HG02798 (cell line): ENCODE results near the gene MRM3.
"Not testable (repeated sequence)": the region's sequence is repeated elsewhere in the genome, so short reads cannot be mapped to it uniquely, and the experiment has no call there.

Experiments
- ATAC-seq: cut with Tn5 transposase; IDR thresholded peaks from one replicate; pipeline ENCODE4 v1.9.1; 2021; ENCODE audit warnings: mild to moderate bottlenecking; ENCODE audit not compliant: unreplicated experiment, poor library complexity

Gene MRM3

DNA sequence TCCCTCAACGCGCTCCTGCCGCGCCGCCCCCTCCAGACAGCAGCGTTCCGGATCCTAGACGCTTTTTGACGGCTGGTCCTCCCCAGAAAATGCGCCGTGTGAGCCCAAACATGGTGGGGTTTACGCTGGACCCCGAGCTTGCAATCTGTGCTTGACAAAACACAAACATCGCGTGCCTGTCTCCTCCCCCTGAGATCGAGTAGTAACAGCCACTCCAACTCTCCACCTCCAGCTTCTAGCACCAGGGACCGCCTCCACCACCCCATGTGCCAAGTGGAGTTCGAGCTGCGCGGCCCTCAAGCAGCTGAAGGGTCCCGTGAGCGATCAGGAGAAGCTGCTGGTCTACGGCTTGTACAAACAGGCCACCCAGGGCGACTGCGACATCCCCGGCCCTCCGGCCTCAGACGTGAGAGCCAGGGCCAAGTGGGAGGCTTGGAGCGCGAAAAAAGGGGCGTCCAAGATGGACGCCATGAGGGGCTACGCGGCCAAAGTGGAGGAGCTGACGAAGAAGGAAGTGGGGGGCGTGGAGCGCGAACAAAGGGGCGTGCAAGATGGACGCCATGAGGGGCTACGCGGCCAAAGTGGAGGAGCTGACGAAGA, 29.4 kb upstream of the MRM3 start:
- ATAC-seq: no peak

DNA sequence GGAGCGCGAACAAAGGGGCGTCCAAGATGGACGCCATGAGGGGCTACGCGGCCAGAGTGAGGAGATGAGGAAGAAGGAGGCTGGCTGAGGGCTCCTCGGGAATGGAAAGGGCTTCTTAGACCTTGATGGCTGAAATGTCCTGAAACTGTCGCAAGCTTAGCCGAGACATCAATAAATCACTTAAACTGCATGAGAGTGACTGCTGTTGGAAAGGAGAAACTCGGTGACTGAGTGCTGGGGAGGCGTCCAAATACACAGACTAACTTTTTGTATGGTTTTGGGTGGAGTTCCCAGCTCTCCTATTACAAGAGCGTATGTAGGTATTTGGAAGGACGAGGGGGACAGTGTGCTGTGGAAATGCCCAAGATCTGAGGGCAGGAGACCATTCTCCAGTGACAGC, 28.7 kb upstream of the MRM3 start:
- ATAC-seq: no peak

DNA sequence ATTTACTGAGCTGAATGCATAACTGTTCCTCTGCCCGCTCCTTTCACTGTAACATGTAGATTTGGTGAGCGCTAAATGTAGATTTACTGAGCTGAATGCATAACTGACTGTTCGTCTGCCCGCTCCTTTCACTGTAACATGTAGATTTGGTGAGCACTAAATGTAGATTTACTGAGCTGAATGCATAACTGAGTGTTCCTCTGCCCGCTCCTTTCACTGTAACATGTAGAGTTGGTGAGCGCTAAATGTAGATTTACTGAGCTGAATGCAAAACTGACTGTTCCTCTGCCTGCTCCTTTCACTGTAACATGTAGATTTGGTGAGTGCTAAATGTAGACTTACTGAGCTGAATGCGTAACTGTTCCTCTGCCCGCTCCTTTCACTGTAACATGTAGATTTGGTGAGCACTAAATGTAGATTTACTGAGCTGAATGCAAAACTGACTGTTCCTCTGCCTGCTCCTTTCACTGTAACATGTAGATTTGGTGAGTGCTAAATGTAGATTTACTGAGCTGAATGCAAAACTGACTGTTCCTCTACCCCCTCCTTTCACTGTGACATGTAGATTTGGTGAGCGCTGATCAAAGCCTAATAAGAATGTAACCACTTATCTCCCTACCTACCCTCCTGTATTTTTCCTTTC, 26.7 kb upstream of the MRM3 start:
- not testable (repeated sequence) for ATAC-seq

DNA sequence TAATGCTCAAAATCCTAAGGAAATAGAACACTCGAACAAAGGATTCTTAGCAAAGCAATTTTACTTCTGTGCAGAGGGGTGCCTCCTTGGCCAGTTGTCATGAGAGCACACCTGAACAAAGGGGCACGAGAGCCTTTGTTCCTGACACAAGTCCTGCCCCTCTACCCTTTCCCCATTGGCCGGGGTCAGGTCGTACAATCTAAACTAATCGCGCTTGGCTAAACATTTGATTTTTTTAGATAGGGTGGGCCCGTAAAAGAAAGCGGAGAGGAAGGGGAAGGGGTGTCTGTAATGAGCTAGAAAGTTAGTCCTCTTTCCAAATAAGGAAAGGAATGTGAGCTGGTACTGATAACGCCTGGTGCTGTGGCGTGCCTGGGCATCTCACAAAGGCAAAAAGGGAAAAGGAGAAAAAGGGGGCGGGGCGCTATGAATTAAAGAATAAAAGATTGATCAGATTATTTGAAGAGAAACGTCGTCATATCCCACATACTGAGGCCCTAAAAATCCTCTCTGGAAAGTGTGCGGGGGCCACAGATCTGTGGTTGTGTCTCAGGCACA, 26.1 kb upstream of the MRM3 start:
- not testable (repeated sequence) for ATAC-seq

DNA sequence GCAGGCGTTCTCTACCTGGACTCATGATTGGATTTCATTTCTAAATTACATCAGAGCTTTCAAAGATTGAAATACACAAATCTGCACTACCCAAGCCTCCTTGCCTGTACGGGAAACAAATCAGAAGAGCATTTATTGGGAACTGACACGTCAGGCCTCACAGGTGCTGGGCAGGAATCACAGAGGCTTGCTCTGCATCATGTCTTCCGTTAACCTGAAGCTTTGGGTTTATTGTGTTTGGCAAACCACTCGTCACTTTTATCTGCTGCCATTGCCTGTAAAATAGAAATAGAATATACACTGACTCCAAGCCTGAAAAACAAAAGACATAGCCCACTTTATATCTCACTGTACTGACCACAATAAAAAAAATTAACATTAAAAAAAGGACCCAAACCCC, 22.2 kb upstream of the MRM3 start:
- ATAC-seq: no peak

DNA sequence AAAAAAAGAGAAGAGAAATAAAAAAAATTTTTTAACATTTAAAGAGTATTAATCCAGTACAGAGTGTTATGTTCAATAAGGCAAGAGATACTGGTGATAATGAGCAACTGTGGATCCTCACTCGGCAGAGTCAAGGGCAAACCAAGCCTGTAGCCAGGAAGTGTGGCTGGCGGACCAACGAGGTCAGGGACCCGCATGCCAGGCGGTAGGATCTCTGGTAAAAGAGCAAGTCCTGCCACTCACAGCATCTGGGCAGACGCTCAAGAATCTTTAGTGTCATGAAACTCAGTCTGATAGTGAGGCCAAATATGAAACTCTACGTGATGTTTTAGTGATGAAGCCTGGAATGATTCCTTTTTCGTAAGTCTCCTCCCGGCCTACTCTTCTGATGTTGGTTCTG, 21.8 kb upstream of the MRM3 start:
- no peak for ATAC-seq

DNA sequence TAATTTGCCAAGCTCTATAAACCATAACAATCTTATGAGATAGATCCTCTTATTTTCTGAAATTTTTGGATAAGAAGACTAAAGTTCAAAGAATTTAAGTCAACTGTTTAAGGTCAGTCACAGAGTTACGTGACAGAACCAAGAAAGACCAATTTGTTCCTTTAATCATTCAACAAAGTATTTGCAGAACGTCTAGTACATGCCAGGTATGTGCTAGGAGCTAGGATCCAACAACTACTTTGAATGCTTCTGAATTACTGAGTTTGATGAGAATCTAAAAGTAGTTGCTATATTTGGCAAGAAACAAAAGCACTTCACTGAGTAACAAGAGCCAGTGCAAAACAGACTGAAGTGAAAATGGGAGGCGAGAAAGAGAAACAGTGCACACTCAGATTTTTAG, 15.1 kb upstream of the MRM3 start:
- no peak for ATAC-seq

DNA sequence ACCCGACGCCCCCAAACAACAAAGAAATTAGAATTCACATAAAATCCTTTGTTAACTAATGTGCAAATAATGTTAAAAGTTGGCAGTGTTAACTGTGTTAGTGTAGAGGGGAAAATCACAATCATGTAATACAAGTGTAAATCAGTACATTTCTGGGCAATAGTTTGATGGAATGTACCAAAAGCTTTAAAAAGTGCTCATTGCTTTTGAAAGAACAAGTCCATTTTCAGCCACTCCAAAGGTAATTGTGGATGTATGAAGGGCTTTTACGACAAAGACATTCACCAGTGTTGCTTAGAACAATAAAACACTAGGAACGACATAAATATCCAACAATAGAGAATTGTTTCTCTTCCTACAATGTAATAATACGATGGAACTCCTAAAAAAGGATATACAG, 9.1 kb upstream of the MRM3 start:
- ATAC-seq: no peak

DNA sequence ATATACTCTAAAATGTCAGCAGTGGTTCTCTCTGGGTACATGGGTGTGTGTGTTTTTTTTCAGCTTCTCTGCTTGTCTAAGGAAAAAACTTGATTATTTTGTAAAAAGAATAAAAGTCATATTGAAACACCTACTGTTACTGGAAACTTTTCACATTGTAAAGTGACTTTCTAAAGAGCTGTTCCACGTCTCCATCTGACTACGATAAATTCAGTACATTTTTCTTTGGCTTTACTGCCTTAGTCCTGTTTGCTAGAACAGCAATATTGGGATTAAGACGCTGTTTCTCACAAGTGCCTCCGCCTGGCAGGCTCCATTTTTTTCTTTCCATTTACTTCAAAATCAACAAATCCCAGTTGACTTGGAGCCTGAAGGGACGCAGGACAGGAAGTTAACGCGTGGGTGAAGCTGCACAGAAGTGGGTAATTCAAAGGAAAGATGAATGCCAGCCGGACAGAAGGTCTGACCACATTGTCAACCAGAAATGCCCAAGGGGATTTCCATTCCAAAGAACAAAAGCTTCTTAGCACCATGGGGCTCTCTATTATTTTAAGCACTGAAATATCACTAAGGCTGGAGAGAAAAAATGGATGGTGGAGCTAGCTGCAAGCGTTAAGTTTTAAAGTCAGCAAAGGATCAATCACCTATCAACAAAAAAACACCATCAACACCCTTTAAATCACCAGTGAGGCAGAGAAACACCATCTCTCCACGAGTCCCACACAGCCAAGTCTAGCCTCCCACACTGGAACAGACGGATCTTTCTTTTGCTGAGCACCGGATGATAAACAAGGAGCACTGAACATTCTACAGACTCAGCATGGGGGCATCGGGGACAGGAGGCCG, 8.5 kb upstream of the MRM3 start:
- ATAC-seq: no peak

DNA sequence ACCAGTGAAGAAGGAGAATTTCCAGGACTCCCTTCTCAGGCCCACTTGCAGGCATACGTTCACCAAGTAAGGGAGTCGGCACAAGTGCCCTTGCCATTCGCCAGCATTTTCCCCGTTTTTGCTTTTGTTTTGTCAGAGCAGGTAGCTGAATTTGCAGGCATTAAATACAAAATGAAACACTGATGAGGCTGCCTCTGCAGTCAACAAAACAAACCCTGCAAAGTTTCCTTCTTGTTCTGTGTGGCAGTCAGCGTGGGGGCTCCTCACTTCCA, 7.9 kb upstream of the MRM3 start:
- no peak for ATAC-seq

DNA sequence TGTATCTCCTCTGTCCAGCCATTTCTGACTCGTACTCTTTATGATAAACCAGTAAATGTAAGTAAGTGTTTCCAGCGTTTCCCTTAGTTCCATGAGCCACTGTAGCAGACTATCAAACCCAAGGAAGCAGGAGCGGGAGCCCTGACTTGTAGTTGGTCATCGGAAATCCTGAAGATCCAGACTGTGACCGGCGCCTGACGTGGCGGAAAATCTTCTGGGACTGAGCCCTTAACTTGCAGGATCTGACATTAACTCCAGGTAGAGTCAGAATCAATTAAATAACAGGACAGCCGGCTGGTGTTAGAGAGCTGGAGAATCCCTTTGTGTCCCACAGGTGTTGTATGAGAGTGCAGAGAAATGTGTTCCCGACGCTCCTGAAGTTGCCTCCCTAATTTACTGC, 4.1 kb upstream of the MRM3 start:
- ATAC-seq: no peak

DNA sequence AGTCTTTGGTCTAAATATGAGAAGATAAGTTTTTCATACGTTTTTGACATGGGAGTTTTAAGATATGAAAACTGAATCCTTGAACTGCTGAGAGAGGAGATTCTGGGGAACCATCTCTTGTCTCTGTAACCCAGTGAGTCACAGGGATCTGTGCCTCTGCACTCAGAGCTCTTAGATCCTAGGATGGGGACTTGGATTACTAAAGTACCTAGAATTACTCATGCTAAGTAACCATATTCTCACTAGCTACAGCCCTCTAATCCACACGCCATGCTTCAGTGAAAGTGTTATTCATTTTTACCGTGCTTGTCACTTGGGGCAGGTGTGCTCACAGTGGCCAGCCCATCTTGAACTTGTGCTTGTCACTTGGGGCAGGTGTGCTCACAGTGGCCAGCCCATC, 2.0 kb downstream of the MRM3 start:
- ATAC-seq: no peak

DNA sequence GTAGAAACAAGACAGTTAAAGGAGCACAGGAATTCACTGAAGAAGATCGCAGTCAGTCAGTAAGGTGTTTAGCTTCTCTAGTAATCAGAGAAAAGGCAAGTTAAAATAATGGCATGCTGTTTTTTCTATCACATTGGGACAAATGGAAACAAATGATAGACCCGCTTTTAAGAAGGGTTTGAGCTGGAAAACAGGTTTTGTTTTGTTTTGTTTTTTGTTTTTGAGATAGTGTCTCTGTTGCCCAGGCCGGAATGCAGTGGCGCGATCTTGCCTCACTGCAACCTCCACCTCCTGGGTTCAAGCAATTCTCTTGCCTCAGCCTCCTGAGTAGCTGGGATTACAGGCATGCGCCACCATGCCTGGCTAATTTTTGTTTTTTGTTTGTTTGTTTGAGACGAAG, 3.7 kb downstream of the MRM3 start:
- ATAC-seq: not testable (repeated sequence)

DNA sequence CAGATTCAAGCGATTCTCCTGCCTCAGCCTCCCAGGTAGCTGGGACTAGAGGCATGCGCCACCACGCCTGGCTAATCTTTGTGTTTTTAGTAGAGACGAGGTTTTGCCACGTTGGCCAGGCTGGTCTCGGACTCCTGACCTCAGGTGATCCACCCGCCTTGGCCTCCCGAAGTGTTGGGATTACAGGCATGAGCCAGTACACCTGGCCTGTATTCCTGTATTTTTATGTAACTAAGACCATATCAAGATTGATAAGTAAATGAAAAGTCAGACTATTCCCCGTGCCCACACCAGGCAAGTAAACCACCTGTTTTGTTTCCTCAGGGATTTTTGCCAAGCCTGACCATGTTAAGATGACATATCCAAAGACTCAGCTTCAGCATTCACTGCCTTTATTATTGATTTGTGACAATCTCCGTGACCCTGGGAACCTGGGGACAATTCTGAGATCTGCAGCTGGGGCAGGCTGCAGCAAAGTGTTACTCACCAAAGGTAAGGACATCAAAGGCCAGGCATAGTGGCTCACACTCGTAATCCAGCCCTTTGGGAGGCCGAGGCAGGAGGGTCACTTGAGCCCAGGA, 5.6 kb downstream of the MRM3 start:
- no peak for ATAC-seq

DNA sequence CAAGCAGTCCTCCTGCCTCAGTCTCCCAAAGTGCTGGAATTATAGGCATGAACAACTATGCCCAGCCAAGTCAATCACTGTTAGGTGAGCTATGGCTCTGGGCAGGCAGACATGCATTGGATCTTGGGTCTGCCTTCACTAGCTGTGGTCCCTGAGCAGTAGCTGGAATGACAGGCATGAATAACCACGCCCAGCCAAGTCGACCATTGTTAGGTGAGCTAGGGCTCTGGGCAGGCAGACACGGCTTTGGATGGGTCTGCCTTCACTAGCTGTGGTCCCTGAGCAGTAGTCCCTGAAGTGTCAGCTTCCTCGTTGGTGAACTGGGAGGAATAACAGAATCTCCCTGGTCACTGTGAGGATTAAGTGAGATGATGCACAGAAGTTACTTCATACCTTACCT, 6.4 kb downstream of the MRM3 start:
- no peak for ATAC-seq

DNA sequence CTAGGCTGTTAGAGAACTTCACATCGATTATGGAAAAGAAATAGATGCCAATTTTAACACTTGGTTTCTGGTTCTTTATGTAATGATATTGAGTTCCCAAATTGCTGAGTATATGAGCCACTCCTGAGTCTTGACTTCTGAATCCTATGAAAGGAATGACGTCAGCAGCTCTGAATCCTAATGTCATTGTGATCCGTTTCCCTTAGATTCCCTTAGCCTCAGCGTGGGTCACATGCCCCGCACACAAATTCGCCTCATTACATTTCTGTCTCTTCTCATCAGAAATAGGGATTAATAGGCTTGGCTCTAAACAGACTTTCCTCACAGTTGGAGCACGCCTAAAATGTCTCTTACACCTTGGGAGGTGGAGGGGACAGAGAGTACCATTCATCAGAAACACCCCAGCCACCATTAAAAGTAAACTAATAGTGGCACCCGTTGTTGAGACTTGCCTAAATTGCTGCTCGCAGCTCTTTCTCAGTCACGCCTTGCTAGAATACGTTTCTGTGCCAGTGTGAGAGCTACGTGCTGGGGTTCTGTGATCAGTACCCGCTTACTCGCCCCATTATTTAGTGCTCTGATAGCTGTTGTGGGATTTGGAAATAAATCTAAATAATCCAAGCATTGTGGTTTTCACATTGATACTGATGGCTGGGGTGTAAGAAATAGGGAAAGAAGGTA, 7.1 kb downstream of the MRM3 start:
- ATAC-seq: no peak

DNA sequence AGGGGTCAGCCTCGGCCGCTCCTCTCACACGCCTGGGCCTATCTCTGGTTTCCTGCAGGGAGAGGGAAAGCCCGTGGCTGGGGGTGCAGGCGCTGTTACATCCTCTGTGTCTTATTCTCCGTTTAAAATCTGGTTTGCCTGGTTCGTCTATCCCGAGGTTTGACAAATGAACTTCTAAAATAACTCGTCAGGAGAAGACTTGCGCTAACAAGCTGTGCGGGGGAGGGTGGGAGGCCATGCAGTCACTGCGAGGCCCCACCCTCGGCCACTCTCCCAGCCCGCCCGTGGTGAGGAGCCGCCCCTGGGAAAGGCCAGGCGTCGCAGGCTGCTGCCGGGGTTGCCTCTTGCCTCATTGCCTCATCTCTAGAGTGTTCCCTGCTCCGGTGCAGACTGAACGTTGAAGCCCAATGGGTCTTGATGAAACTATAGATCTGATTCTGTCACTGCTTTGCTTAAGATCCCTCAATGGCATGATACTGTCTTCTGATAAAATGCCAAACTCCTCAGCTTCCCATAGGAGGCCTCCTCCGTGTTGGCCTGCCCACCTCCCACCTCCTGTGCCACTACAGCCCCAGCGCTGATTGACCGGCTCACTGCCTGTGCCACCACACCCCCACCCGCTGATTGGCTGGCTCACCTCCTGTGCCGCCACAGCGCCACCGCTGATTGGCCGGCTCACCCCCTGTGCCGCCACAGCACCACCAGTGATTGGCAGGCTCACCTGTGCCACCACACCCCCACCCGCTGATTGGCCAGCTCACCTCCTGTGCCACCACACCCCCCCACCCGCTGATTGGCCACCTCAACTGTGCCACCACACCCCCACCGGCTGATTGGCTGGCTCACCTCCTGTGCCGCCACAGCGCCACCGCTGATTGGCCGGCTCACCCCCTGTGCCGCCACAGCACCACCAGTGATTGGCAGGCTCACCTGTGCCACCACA, 8.0 kb downstream of the MRM3 start:
- ATAC-seq: not testable (repeated sequence)

DNA sequence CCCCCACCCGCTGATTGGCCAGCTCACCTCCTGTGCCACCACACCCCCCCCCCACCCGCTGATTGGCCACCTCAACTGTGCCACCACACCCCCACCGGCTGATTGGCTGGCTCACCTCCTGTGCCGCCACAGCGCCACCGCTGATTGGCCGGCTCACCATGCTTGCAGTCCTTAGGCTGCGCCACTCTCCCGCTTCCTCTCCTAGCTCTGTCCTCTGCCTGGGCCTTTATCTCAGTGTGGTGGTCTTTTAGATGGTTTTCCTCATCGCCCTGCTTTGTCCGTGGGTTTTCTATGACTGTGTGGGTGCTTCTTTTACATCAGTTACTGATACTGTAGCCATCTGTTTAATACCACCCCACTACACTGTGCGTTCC, 8.7 kb downstream of the MRM3 start:
- not testable (repeated sequence) for ATAC-seq

DNA sequence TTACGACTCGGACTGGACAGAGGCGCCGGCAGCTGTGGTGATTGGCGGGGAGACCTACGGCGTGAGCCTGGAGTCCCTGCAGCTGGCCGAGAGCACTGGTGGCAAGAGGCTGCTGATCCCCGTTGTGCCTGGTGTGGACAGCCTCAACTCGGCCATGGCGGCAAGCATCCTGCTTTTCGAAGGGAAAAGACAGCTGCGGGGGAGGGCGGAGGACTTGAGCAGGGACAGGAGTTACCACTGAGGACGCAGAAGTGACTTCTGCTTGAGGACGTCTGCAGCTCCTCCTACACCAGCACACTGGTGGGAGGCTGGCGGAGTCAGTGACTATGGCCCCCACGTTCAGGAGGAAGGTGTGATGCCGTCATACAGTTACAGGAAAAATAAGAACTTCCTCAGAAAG, 9.7 kb downstream of the MRM3 start:
- no peak for ATAC-seq

DNA sequence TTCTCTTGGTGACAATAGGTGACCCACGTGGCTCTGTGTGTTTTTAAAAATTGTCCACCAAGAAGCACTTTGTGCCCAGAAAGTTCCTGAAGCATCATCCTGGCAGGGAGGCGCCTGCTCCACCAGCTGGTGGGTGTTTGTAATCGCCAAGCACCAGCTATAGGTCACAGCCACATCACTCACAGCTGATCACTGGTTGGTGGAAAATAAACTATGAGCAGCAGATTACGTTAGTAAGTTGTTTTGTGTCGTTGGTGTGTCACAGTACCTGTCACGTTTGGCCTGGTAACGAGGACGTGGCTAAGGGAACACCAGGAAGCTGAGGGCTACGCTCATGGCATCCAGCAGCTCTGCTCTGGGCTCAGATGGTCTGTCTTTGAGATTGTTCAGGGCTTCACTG, 10.1 kb downstream of the MRM3 start:
- ATAC-seq: no peak
